Activated naive CD8-positive, alpha-beta T cell treated with anti-CD3 and anti-CD28 coated beads for 36 hours (primary cell): ENCODE measurements around the gene SPAG16. TPM values are rescaled to one million over a fixed set of nuclear protein-coding genes. Genes with fewer than 3 reads are reported as not detected.
"Not testable (repeated sequence)": the region's sequence is repeated elsewhere in the genome, so short reads cannot be mapped to it uniquely, and the experiment has no call there.

Experiments used
- DNase-seq: peaks from one replicate; pipeline ENCODE4 v3.0.0; 2021
- H3K27ac Mint-ChIP-seq: one replicate; pipeline ENCODE4 v1.8.0; 2022; ENCODE audit warnings: mild to moderate bottlenecking, moderate library complexity, mixed read lengths
- H3K27me3 Mint-ChIP-seq: one replicate; pipeline ENCODE4 v1.8.0; 2022; ENCODE audit warnings: mild to moderate bottlenecking, mixed read lengths
- H3K36me3 Mint-ChIP-seq: one replicate; pipeline ENCODE4 v1.8.0; 2021; ENCODE audit warnings: mild to moderate bottlenecking, mixed read lengths
- H3K4me1 Mint-ChIP-seq: one replicate; pipeline ENCODE4 v1.8.0; 2021; ENCODE audit warnings: mixed read lengths
- H3K4me3 Mint-ChIP-seq: one replicate; pipeline ENCODE4 v1.8.0; 2022; ENCODE audit warnings: mild to moderate bottlenecking, moderate library complexity, mixed read lengths
- H3K9me3 Mint-ChIP-seq: one replicate; pipeline ENCODE4 v1.8.0; 2022; ENCODE audit warnings: mixed read lengths
- total RNA-seq, 2 experiments: library from RNA; stranded (reverse); gene quantifications; one replicate each; pipeline ENCODE4 v1.2.3, GENCODE V29; 2021

Gene SPAG16
- total RNA-seq, 2 experiments from 2014 or later, result 9.9 to 11.6 TPM

GRCh38 chr2:213914510-213914909 lies 630.2 kb downstream of the SPAG16 start:
- Mint-ChIP-seq H3K36me3 (no peaks in the 10 kb centered on the region), H3K27me3 (no peaks in the 10 kb centered on the region), H3K27ac (no peak overlapping the region), H3K9me3 (peaks cover 5% of the 10 kb centered on the region), H3K4me3 (no peak overlapping the region), H3K4me1 (no peaks in the 10 kb centered on the region)
- no peak for DNase-seq

- no peaks in the 10 kb centered on the region for H3K27me3 Mint-ChIP-seq
- DNase-seq, result no peak
- H3K36me3 Mint-ChIP-seq, result no peaks in the 10 kb centered on the region
- peaks cover 24% of the 10 kb centered on the region for H3K9me3 Mint-ChIP-seq
- no peak overlapping the region for H3K27ac Mint-ChIP-seq
- no peaks in the 10 kb centered on the region for H3K4me1 Mint-ChIP-seq
- H3K4me3 Mint-ChIP-seq, result no peak overlapping the region
These were observed 635.8 kb downstream of the SPAG16 start for GRCh38 chr2:213920014-213920413.

DNA sequence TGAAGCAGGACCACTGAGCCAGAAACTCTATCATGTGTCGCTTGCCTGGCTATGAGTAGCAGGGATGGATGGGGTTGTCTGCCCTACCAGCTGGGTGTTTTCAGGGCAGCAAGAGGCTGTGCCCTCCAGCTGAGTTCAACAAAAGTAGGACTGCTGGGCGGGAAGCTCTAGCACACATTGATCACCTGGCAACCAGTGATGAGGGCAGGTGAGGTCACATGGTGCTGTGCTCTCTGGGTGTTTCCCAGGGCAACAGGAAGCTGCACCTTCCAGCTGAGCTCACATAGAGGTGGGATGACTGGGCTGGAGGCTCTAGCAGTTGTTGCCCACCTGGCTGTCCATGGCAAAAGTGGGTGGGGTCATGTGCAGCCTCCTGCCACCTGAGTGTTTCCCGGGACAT lies 639.3 kb downstream of the SPAG16 start:
- no peak overlapping the region for H3K27ac Mint-ChIP-seq

GRCh38 chr2:213934560-213934959 lies 650.3 kb downstream of the SPAG16 start:
- H3K27ac Mint-ChIP-seq, result no peak overlapping the region
- H3K4me3 Mint-ChIP-seq, result no peak overlapping the region
- DNase-seq, result no peak
- peaks cover 4% of the 10 kb centered on the region for H3K27me3 Mint-ChIP-seq
- H3K9me3 Mint-ChIP-seq, result no peaks in the 10 kb centered on the region
- no peaks in the 10 kb centered on the region for H3K36me3 Mint-ChIP-seq
- peaks cover 2% of the 10 kb centered on the region for H3K4me1 Mint-ChIP-seq

More for the DNA sequence above, 639.3 kb downstream of the SPAG16 start:
- H3K27me3 Mint-ChIP-seq, result peaks cover 3% of the 10 kb centered on the region
- no peak for DNase-seq
- H3K4me1 Mint-ChIP-seq, result no peaks in the 10 kb centered on the region
- no peak overlapping the region for H3K4me3 Mint-ChIP-seq
- peaks cover 19% of the 10 kb centered on the region for H3K9me3 Mint-ChIP-seq
- H3K36me3 Mint-ChIP-seq, result no peaks in the 10 kb centered on the region

DNA sequence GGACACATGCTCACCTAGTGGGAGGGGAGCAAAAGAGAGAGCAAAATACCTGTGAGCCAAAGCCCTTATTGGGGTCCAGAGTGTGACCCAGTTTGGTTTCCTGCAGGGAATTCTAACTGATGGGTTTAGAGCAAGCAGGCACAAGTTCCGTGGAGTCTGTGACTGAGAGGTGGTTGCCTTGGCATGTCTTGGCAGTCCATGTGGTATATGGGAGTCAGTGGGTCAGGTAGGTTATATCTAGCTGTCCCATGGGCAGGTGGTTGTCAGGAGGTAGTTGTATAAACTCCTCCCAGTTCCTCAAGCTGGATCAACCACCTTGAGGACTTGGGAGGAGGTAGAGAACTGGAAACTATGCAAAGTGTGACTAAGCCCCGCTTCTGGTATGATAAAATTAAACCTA lies 673.8 kb downstream of the SPAG16 start:
- no peaks in the 10 kb centered on the region for H3K4me1 Mint-ChIP-seq
- H3K4me3 Mint-ChIP-seq, result no peak overlapping the region

DNA sequence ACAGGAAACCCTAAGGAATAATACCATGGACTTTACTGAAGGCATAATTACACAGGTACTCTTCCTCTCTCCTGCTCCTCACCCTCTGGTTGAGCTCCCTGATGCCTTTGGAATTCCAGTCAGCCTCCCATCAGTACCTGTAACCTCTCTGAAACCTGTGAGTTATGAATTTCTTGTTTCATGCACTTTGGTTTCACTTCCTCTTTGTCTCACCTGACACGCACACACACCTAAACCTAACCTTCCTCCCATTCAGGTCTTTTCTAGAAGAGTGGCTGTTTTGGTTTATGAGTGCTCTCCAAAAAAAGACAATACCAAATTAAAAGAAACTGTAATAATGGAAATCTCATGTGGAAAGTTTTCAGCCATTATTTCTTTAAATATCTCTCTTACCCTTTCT lies 675.3 kb downstream of the SPAG16 start:
- Mint-ChIP-seq H3K9me3 (no peaks in the 10 kb centered on the region), H3K36me3 (no peaks in the 10 kb centered on the region), H3K4me1 (no peaks in the 10 kb centered on the region), H3K27ac (no peak overlapping the region), H3K4me3 (no peak overlapping the region), H3K27me3 (peaks cover 3% of the 10 kb centered on the region)
- DNase-seq, result no peak

More for the DNA sequence above, 673.8 kb downstream of the SPAG16 start:
- H3K27me3 Mint-ChIP-seq, result peaks cover 3% of the 10 kb centered on the region
- no peaks in the 10 kb centered on the region for H3K9me3 Mint-ChIP-seq
- no peak overlapping the region for H3K27ac Mint-ChIP-seq
- no peak for DNase-seq
- H3K36me3 Mint-ChIP-seq, result no peaks in the 10 kb centered on the region

GRCh38 chr2:213971536-213971935 lies 687.3 kb downstream of the SPAG16 start:
- H3K36me3 Mint-ChIP-seq, result no peaks in the 10 kb centered on the region
- peaks cover 4% of the 10 kb centered on the region for H3K27me3 Mint-ChIP-seq
- H3K9me3 Mint-ChIP-seq, result no peaks in the 10 kb centered on the region
- no peak overlapping the region for H3K27ac Mint-ChIP-seq
- no peak overlapping the region for H3K4me3 Mint-ChIP-seq
- H3K4me1 Mint-ChIP-seq, result no peaks in the 10 kb centered on the region
- DNase-seq, result no peak

DNA sequence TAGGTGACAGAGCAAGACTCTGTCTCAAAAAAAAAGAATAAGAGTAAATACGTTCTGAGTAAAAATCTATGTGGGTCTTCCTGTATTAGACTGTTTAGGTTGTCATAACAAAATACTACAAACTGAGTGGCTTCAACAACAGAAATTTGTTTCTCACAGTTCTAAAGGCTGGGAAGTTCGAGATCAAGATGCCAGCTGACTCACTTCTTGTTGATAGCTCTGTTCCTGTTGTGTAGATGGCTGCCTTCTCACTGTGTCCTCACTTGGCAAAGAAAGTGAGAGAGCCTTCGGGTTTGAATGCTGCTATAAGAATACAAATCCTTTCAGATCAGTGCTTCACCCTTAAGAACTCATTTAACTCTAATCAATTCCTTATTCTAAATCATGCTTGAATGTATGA lies 696.6 kb downstream of the SPAG16 start:
- Mint-ChIP-seq H3K36me3 (no peaks in the 10 kb centered on the region), H3K27me3 (peaks cover 5% of the 10 kb centered on the region), H3K9me3 (no peaks in the 10 kb centered on the region), H3K27ac (no peak overlapping the region), H3K4me3 (no peak overlapping the region), H3K4me1 (no peaks in the 10 kb centered on the region)
- no peak for DNase-seq

GRCh38 chr2:213989207-213989606 lies 704.9 kb downstream of the SPAG16 start:
- Mint-ChIP-seq H3K9me3 (peaks cover 2% of the 10 kb centered on the region), H3K27ac (no peak overlapping the region), H3K4me1 (no peaks in the 10 kb centered on the region), H3K36me3 (no peaks in the 10 kb centered on the region), H3K27me3 (peaks cover 5% of the 10 kb centered on the region), H3K4me3 (no peak overlapping the region)
- no peak for DNase-seq

- no peaks in the 10 kb centered on the region for H3K36me3 Mint-ChIP-seq
- no peaks in the 10 kb centered on the region for H3K27me3 Mint-ChIP-seq
These were observed 707.3 kb downstream of the SPAG16 start for GRCh38 chr2:213991453-213992108.

DNA sequence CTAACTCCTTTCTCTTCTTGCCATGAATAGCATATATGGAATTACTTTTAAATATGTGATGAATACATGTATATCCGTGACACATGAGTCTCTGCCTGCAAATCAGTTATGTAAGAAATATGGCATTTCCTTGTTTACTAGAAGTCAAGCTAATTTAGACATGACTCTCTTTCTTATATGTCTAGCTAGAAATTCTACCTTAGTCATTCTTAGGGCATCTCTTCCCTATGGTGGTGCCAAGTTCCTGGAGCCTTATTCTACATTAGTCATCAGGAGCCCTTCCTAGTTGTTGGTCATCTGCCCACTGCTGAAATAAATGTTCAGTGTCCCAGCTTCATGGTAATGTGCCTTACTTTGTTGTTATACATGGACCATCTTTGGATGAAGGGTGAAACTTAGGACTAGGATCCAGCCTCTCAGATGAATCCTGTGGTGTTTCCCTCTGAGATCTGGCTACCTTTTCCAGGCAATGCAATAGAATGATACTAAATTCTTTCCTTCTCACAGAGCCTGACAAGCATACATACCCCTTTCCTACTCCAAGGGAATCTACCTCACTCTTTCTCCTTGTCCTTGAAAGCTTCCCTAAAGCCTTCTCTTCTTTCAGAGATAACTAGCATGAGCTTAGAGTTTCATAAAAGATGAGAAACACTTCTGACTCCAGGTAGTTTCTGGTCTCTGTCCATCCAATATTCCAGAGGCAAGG lies 711.3 kb downstream of the SPAG16 start:
- no peak for DNase-seq
- H3K27me3 Mint-ChIP-seq, result no peaks in the 10 kb centered on the region
- H3K4me3 Mint-ChIP-seq, result no peak overlapping the region
- H3K9me3 Mint-ChIP-seq, result peaks cover 2% of the 10 kb centered on the region
- H3K36me3 Mint-ChIP-seq, result no peaks in the 10 kb centered on the region
- no peak overlapping the region for H3K27ac Mint-ChIP-seq
- no peaks in the 10 kb centered on the region for H3K4me1 Mint-ChIP-seq

More at GRCh38 chr2:213991453-213992108, 707.3 kb downstream of the SPAG16 start:
- DNase-seq, result no peak
- no peak overlapping the region for H3K4me3 Mint-ChIP-seq
- no peak overlapping the region for H3K27ac Mint-ChIP-seq
- H3K9me3 Mint-ChIP-seq, result peaks cover 2% of the 10 kb centered on the region
- no peaks in the 10 kb centered on the region for H3K4me1 Mint-ChIP-seq

DNA sequence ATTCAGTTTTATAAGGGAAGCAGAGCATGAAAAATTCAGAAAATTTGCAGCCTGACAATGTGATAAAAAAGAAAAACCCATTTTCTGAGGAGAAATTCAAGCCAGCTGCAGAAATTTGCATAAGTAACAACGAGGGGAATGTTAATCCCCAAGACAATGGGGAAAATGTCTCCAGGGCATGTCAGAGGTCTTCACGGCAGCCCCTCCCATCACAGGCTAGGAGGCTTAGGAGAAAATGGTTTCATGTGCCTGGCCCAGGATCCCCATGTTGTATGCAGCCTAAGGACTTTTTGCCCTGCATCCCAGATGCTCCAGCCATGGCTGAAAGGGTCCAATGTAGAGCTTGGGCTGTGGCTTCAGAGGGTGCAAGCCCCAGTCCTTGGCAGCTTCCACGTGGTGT lies 714.7 kb downstream of the SPAG16 start:
- not testable (repeated sequence) for H3K36me3 Mint-ChIP-seq, H3K9me3 Mint-ChIP-seq, H3K4me3 Mint-ChIP-seq, H3K4me1 Mint-ChIP-seq, DNase-seq, H3K27ac Mint-ChIP-seq, H3K27me3 Mint-ChIP-seq

GRCh38 chr2:214004463-214004862 lies 720.2 kb downstream of the SPAG16 start:
- Mint-ChIP-seq H3K27ac (no peak overlapping the region), H3K27me3 (no peaks in the 10 kb centered on the region), H3K4me3 (no peak overlapping the region), H3K4me1 (no peaks in the 10 kb centered on the region), H3K36me3 (no peaks in the 10 kb centered on the region), H3K9me3 (no peaks in the 10 kb centered on the region)
- DNase-seq, result no peak

DNA sequence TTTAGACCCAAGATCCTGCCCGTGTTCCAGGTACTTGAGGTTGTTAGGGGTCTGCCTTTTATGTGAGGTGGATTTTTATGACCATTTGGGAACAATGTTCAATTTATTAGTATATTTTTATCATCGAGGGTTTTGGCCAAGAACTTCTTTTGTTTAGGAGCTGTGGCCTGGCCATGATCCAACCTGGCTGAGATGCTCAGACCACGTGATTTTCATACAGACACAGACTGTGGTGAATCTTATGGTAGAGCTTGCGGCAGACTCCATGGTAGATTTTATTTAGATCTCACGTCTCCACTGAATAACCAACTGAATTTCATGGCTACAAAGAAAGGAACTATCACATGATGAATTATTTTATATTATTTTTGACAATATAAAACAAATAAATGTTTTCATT lies 721.1 kb downstream of the SPAG16 start:
- Mint-ChIP-seq H3K27me3 (no peaks in the 10 kb centered on the region), H3K36me3 (no peaks in the 10 kb centered on the region), H3K9me3 (no peaks in the 10 kb centered on the region), H3K4me3 (no peak overlapping the region), H3K27ac (no peak overlapping the region), H3K4me1 (no peaks in the 10 kb centered on the region)
- DNase-seq, result no peak

- Mint-ChIP-seq H3K4me3 (no peak overlapping the region), H3K9me3 (no peaks in the 10 kb centered on the region), H3K4me1 (no peaks in the 10 kb centered on the region), H3K27me3 (no peaks in the 10 kb centered on the region), H3K27ac (no peak overlapping the region), H3K36me3 (no peaks in the 10 kb centered on the region)
- no peak for DNase-seq
These were observed 722.3 kb downstream of the SPAG16 start for GRCh38 chr2:214006601-214007000.

DNA sequence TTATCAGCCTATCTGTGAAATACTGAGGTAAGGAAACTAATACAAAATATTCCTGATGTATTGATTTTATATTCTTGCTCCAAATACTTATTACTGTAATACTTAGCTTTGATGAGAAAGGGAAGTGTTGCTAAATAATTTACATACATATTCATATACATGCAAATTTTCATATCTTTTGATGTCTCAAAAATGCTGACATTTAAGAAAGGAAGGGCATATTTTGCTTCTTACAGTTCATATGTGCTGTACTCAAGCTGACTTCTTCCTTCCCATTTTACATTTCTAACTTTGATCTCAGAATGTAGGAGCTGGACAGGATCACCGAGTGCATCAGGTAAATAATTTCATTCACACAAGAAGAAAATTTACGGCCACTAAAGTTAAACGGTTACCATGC lies 727.4 kb downstream of the SPAG16 start:
- Mint-ChIP-seq H3K4me3 (no peak overlapping the region), H3K36me3 (no peaks in the 10 kb centered on the region), H3K9me3 (no peaks in the 10 kb centered on the region), H3K4me1 (no peaks in the 10 kb centered on the region), H3K27me3 (no peaks in the 10 kb centered on the region), H3K27ac (no peak overlapping the region)
- no peak for DNase-seq
